Measurements from ENCODE around the gene LHFPL4.

The LHFPL4 gene

DNA sequence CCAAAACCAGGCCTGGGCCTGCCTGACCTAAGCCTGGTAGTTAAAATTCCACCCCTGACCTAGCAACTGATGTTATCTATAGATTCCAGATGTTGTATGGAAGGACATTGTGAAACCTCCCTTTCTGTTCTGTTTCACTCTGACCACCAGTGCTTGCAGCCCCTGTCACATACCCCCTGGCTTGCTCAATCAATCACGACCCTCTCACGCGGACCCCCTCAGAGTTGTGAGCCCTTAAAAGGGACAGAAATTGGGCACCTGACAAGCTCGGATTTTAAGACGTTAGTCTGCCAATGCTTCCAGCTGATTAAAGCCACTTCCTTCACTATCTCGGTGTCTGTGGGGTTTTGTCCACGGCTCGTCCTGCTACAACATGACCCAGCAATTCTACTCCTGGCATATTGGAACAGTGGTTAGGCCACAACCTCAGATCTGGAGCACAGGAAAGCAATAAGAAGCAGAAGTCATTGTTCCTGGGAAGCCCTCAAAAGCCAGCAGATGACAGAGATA is 36.7 kb upstream of the LHFPL4 start:
- DNase-seq: no peak
- TF ChIP-seq, protein P1, sequence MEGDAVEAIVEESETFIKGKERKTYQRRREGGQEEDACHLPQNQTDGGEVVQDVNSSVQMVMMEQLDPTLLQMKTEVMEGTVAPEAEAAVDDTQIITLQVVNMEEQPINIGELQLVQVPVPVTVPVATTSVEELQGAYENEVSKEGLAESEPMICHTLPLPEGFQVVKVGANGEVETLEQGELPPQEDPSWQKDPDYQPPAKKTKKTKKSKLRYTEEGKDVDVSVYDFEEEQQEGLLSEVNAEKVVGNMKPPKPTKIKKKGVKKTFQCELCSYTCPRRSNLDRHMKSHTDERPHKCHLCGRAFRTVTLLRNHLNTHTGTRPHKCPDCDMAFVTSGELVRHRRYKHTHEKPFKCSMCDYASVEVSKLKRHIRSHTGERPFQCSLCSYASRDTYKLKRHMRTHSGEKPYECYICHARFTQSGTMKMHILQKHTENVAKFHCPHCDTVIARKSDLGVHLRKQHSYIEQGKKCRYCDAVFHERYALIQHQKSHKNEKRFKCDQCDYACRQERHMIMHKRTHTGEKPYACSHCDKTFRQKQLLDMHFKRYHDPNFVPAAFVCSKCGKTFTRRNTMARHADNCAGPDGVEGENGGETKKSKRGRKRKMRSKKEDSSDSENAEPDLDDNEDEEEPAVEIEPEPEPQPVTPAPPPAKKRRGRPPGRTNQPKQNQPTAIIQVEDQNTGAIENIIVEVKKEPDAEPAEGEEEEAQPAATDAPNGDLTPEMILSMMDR (IDR thresholded peaks at IDR 0.05; ENCODE audit: low read depth, low read length): no peak

DNA sequence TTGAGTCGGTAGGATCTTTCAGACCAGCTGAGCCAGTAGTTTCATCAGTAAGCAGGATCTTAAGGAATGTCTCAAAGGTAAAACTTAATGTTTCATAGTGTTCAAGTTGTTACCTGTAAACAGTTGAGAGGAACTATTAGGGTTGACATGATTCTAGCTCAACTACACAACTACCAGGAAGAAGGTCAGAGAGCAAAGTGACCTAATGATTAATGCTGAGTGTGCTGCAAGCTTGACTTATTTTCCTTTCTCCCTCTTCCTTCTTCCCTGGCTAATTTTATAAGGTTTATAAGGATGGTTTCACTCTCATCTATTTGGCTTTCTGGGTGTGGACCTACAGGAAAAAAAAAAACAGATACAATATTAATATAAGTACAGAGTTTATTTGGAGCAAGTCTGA is 30.2 kb upstream of the LHFPL4 start:
- Histone ChIP-seq H3K36me3 (no peaks in the 10 kb centered on the region), H3K27ac (no peak overlapping the region), H3K9me3 (ENCODE audit: severe bottlenecking) (no peaks in the 10 kb centered on the region), H3K4me3 (ENCODE audit: low read depth, low read length) (no peak overlapping the region), H3K27me3 (ENCODE audit: insufficient read depth, low read depth, severe bottlenecking) (no peaks in the 10 kb centered on the region)
- TF ChIP-seq, protein P1 (IDR thresholded peaks at IDR 0.05; ENCODE audit: low read depth, low read length): no peak
- DNase-seq: no peak

More for the DNA sequence above, 36.7 kb upstream of the LHFPL4 start:
- no peaks in the 10 kb centered on the region for H3K36me3 ChIP-seq
- no peak overlapping the region for H3K4me3 ChIP-seq (ENCODE audit: low read depth, low read length)
- H3K27ac ChIP-seq: no peak overlapping the region
- no peaks in the 10 kb centered on the region for H3K27me3 ChIP-seq (ENCODE audit: insufficient read depth, low read depth, severe bottlenecking)
- H3K9me3 ChIP-seq (ENCODE audit: severe bottlenecking): no peaks in the 10 kb centered on the region

DNA sequence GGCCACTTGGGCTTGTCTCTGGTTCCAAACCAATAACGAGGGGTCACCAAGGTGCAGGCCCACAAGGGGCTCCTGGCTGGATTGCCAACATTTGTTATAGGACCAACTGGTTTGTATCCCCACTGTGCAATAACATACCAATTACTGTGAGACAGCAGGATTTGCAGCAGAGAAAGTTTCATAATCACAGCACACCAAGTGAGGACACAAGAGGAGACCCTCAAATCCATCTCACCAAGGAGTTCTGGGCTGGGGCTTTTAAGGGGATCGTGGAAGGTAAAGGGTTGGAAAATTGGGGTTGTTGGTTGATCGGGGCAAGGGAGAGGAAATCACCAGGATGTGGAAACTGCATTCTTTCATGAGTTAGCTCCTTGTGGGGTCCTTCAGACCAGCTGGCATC is 29.7 kb upstream of the LHFPL4 start:
- Histone ChIP-seq H3K4me3 (ENCODE audit: low read depth, low read length) (no peak overlapping the region), H3K27me3 (ENCODE audit: insufficient read depth, low read depth, severe bottlenecking) (no peaks in the 10 kb centered on the region), H3K27ac (no peak overlapping the region), H3K36me3 (no peaks in the 10 kb centered on the region), H3K9me3 (ENCODE audit: severe bottlenecking) (no peaks in the 10 kb centered on the region)
- DNase-seq: no peak
- TF ChIP-seq, protein P1 (IDR thresholded peaks at IDR 0.05; ENCODE audit: low read depth, low read length): no peak

DNA sequence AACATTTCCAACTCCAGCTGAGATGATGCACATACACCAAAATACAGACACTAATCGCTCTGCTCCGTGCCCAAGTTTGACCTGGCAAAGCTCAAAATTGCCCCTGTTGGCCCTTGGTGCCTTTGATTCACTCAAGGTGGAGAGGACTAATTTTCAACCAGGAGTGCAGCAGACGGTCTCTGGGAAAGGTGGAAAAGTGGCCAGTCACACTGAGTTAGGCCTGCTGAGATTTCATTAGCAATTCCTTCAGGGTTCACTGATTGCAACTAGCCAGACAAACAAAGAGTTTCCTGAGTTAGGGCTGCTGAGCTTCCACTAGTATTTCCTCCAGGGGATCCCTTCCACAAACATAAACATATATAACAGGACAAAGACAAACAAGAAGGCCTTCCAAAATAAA is 28.7 kb upstream of the LHFPL4 start:
- no peak for DNase-seq
- no peak overlapping the region for H3K4me3 ChIP-seq (ENCODE audit: low read depth, low read length)
- no peak overlapping the region for H3K27ac ChIP-seq
- no peaks in the 10 kb centered on the region for H3K27me3 ChIP-seq (ENCODE audit: insufficient read depth, low read depth, severe bottlenecking)
- no peaks in the 10 kb centered on the region for H3K36me3 ChIP-seq
- H3K9me3 ChIP-seq (ENCODE audit: severe bottlenecking): no peaks in the 10 kb centered on the region
- TF ChIP-seq, protein P1 (IDR thresholded peaks at IDR 0.05; ENCODE audit: low read depth, low read length): no peak

DNA sequence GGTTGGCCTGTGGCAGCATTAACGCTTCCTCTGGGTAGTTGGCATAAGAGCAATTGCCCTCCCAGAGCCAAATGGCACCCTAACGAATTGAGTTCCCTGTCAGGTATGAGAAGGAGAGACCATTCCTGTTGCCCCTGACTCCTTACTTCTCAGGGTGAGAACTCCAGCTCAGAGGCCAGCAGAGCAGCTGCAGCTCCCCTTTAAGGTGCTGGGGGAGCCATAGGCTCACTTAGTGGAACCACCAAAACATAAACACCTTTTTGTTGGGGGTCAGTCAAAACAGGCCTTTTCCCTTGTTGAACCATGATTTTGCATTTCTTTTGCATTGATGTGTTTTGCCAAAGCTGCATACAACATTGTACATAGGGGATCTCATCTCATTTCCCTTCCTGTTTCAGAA is 28.1 kb upstream of the LHFPL4 start:
- Histone ChIP-seq H3K27me3 (ENCODE audit: insufficient read depth, low read depth, severe bottlenecking) (no peaks in the 10 kb centered on the region), H3K9me3 (ENCODE audit: severe bottlenecking) (no peaks in the 10 kb centered on the region), H3K27ac (no peak overlapping the region), H3K4me3 (ENCODE audit: low read depth, low read length) (no peak overlapping the region), H3K36me3 (no peaks in the 10 kb centered on the region)
- DNase-seq: no peak
- TF ChIP-seq, protein P1 (IDR thresholded peaks at IDR 0.05; ENCODE audit: low read depth, low read length): no peak

DNA sequence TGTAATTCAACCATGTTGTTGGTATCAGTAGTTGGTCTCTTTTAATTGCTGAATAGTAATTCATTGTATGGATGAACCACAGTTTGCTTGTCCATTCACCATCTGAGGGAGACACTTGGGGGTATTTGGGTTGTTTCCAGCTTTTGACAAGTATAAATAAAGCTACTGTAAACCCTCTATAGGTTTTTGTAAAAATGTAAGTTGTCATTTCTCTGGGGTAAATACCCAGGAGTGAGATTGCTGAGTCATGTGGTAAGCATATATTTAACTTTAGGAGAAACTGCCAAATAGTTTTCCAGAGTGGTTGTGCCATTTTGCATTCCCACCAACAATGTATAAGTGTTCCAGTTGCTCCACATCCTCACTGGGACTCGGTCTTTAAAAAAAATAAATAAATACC is 15.4 kb upstream of the LHFPL4 start:
- Histone ChIP-seq H3K4me3 (ENCODE audit: low read depth, low read length) (no peak overlapping the region), H3K36me3 (no peaks in the 10 kb centered on the region), H3K27me3 (ENCODE audit: insufficient read depth, low read depth, severe bottlenecking) (no peaks in the 10 kb centered on the region), H3K27ac (no peak overlapping the region), H3K9me3 (ENCODE audit: severe bottlenecking) (peaks cover 5% of the 10 kb centered on the region)
- TF ChIP-seq, protein P1 (IDR thresholded peaks at IDR 0.05; ENCODE audit: low read depth, low read length): no peak
- no peak for DNase-seq

All from WERI-Rb-1 (cell line).